GM18519 (cell line): ENCODE measurements around the gene MRPL1.

Experiments
- ATAC-seq: cut with Tn5 transposase; IDR thresholded peaks from one replicate; pipeline ENCODE4 v1.9.1; 2021; ENCODE audit warnings: mild to moderate bottlenecking, moderate library complexity; ENCODE audit not compliant: unreplicated experiment, low FRiP score

The MRPL1 gene

DNA sequence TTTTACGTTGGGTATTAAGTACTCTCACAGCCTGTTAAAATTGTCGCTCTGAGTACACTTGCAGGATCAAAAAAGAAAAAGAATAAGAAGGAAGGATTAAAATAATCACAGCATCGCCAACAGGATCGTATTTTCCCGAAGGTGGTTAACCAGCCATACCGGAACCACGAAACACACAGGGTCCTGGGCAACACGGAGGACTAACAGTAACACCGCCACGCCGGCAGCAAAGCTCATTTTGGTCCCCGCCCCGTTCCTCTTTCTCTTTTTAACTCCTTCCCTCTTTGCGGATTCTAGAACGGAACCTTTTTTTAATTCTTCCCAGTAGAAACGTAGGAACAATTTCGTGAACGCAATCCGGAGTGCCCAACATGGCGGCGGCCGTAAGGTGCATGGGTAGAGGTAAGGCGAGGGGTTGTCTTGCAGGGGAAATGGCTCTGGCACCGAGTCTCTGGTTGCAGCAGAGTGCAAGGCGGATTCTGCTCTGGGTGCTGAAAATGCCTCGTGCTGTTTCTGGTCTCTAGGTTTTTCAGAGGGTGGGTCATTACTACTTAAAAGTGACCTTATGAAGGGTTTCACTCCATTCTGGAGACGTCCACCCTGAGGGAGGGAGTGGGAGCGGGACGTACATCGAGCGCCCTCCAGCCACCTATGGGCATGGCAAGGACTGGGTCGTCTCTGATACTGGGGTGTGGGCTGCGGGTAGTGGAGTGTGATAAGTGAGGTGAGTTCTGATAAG lies at the start of gene MRPL1:
Gene MRPL1 (plus strand): TSS at position 353 of the 739 bp plus-strand sequence. CDS start 19 bp downstream, at position 372.
- ATAC-seq: peak; percentile 75

- no peak for ATAC-seq
These were observed 47.0 kb upstream of the MRPL1 start for GRCh38 chr4:77815636-77816035.

DNA sequence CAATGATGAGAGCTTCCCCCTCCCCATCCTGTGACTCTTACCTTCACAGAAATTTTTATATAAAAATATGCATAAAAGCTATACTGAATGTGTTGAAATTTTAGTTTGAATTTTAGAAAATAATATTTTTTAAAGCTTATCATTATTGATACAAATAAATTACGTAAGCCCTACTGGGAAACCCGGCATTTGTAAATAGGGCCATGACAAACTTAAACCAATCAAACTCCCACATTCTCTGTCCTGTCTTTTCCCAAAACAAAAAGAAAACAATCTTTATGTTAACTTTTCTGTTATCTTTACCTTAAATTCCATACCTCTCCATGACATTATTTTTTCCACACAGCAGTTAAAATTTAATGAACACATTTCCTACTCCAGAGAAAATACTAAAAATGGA lies 46.1 kb upstream of the MRPL1 start:
- ATAC-seq: no peak

GRCh38 chr4:77817304-77818072 lies 45.1 kb upstream of the MRPL1 start:
- no peak for ATAC-seq

DNA sequence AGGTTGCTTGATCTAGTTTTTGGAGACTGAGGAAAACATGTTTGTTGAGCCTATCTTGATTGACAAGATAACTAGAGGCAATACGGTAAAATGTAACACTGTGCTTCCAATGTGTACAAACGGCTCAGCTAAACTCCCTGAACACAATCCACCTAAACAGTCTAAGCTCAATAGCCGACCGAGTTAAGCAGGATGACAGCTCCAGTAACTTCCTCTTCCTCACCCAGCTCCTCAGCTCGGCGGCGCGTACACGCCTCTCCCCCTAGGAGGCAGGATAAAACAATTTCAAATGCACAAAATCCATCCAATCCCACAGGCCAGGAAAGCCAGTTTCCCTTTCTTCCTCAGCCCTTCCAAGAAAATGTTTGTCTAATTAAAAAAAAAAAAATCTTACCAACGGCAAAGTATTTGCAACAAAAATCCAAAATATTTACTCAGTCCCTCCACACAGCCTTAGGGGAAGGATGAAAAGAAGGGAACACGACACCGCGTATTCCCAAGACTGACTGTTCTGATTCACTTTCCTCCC lies 44.5 kb upstream of the MRPL1 start:
- ATAC-seq: no peak

- no peak for ATAC-seq
These were observed 43.8 kb upstream of the MRPL1 start, which contains the start of gene CNOT6L for GRCh38 chr4:77818602-77819403. Gene CNOT6L, minus strand, starts transcription at chr4:77819368. Its CDS starts 60 bp downstream, at chr4:77819308.

GRCh38 chr4:77819404-77819842 lies 43.2 kb upstream of the MRPL1 start:
- ATAC-seq: no peak

GRCh38 chr4:77819843-77820648 lies 42.6 kb upstream of the MRPL1 start:
- peak; percentile 58 for ATAC-seq

DNA sequence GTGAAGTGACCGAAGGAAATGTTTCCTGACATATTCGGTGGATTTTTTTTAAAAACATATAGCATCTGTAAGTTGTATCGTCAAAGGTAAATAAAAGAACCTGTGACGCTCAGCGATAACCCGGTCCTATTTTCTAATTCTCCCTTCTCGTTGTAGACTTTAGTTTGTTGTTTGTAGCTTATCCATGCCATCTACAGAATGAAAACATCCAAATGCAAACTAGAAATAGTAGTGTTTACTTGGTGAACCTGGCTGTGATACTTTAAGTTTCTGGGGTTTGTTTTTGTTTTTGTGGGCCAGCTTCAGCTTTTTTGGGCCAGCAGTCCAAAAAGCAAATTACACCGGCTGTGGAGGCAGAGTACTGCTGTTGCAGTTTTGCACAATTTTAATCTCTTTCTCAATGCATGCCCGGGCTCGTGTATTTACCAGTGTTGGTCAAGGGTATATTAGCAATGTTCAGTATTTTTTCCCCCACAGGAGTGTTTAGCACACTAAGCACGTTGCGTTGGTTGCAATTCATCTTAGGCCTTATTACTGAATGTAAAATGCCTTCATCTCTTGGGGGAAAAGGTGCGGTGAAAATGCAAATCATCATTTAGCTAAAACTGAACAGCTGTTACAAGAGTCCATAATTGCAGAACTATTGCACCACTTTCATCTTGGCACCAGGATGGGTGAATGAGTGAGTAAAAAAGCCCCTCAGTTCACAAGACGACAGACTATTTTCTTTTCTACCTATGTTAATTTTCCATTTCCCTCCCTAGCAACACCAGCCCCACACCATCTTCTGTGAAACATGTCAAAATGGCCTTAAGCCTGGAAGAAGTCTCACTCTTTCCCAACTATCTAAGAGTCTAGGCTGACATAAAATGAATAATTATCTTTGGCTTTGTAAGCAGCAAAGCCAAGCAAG lies 41.7 kb upstream of the MRPL1 start:
- ATAC-seq: no peak

DNA sequence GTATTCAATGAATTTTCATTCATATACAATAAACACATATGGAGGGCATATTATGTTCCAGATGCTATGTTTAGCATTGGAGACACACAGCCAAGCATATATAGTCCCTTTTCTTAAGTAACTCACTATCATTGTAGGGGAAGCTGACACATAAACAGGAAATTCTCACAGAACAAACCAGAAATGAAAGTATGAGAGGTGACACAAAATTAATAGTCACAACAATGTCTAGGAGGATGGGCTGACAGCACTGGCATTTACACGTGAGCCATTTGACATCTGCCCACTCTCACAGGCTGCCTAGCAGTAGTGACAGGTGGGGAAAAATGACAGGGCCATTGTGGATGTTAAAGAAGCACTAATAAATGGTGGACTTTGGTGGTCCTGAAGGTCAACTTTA lies 40.9 kb upstream of the MRPL1 start:
- ATAC-seq: peak; percentile 23

- ATAC-seq: no peak
These were observed 36.4 kb upstream of the MRPL1 start for GRCh38 chr4:77826275-77826674.

DNA sequence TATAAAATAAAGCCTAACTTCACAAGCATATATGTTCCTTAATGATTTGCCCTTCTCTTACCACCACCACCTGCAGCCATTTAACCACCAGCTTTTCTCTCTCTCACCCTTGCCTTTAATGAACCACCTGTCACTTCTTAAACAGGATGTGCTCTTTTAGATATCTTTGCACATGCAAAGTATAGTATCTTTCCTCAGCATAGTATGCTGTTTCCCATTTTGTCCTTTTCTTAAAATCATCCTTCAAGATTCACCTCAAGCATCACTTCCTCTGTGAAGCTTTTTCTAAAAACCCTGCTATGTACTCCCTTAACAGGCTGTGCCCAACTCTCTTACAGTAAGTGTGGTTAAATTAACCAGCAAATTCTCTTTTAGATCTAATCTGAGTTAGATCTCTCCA lies 35.3 kb upstream of the MRPL1 start:
- ATAC-seq: peak; percentile 86

DNA sequence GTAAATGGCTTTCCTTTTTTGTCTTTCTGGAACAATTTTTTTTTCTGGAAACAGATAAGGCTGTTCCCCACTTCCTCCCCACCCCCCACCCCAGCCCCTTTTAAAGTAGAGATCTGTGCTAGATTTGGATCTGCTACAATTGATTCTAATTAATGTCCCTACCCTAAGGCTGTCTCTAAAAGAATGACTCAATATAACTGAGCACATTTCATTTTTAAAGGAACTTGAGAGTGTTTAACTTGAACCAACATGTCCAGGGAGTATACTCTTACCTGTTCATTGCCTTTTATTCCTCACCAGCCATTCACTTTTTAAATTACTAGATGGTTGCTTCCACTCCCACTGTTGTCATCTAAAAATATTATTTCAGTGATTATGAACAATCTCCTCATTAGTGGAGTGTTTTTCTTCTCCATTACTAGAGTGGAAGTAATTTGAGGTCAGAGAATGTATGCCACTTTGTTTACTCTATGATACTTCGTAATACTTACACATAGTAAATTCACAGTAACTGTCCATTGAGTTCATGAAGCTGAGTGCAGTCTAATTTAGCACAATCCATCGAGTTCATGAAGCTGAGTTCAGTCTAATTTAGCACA lies 29.4 kb upstream of the MRPL1 start:
- no peak for ATAC-seq

DNA sequence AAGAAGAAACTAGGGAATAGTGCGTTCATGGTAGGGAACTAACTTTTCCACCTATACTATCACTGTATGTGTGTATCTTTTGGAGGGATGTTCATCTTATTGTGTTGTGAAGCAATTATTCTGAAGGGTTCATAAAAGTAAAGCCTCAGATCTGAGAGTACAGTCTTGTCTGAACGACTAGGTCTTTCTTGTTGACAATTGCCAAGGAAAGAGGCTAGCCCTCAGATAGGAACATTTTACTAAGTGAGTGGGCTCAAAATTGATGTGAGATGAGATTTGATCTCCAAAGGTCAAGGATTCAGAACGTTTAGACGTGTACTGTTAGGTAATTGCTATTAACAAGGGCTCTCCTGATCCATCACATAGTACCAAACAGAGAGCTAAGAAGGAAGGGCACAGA lies 28.2 kb upstream of the MRPL1 start:
- ATAC-seq: no peak

DNA sequence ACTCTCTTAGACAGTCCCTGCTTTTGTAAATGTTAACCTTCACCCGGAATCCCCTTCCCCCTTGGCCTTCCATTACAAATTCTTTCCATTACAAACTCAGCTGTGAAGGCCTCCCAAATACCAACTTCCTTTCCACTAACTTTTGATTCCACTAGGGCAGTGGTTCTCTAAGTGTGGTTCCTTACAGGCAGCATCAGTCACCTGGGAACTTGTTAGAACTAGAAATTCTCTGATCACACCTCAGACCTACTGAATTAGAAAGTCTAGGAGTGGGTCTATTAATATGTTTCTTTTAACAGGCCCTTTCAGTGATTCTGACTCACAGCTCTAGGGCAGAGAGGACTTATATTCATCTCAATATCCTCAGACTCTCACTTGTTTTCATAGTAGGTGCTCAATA lies 19.0 kb upstream of the MRPL1 start:
- no peak for ATAC-seq

GRCh38 chr4:77844363-77844762 lies 18.3 kb upstream of the MRPL1 start:
- ATAC-seq: no peak

GRCh38 chr4:77845400-77845799 lies 17.2 kb upstream of the MRPL1 start:
- no peak for ATAC-seq

- no peak for ATAC-seq
These were observed 16.7 kb upstream of the MRPL1 start for GRCh38 chr4:77845929-77846328.
